HepG2 (cell line): ENCODE results near the gene B4GALT5. TPM values are rescaled to one million over a fixed set of nuclear protein-coding genes. Genes with fewer than 3 reads are reported as not detected.
A peak's percentile ranks its signal among the peaks of the same experiment; 100 is the strongest.

Experiments used
- ATAC-seq: fragments of 200-7000 bp; cut with Tn5 transposase; 3 replicates; pipeline ENCODE4 v1.9.1; 2020; ENCODE audit warnings: mild to moderate bottlenecking, moderate library complexity
- BruUV-seq: library from RNA; stranded (reverse); fragments of 400-500 nt; replicated peaks from 2 replicates; lab custom pipeline; 2021; lab: Mats Ljungman, UMichigan
- CTCF ChIA-PET: fragments of 300-600 bp; formaldehyde crosslinking; extraction: SDS; loops from one replicate; lab custom pipeline; 2021; ENCODE audit warnings: low total read pairs, inconsistent platforms, low intra/inter-chr PET ratio; lab: Yijun Ruan, JAX
- POLR2A ChIA-PET: fragments of 350-600 bp; sonication (Branson Sonifier 250); formaldehyde crosslinking; loops from one replicate; lab custom pipeline; 2020; ENCODE audit warnings: antibody characterized with exemption, inconsistent platforms; lab: Yijun Ruan, JAX
- DNase-seq: peaks from one replicate; pipeline ENCODE4 v3.0.0-alpha.2; 2015; ENCODE audit warnings: low spot score
- FAIRE-seq: peaks from 3 replicates; lab custom pipeline; 2011; peaks lifted over from hg19 to GRCh38; lab: Jason Lieb, UNC
- H2AFZ ChIP-seq: one replicate; pipeline ENCODE4 v1.6.1; 2011; ENCODE audit warnings: low read length, inconsistent platforms
- H3K27ac ChIP-seq: fragments of 300-600 bp; 3 replicates; pipeline ENCODE4 v1.8.0; 2011; ENCODE audit warnings: mixed run types, mild to moderate bottlenecking, mixed read lengths, low read length, inconsistent platforms; ENCODE audit not compliant: insufficient read depth; ENCODE audit errors: extremely low read length
- H3K27me3 ChIP-seq, 2 experiments: fragments of 200-600 bp in 1 of 2; 2 replicates in 1 of 2; 3 replicates in 1 of 2; pipeline versions ENCODE4 v1.6.0 to v1.8.0; 2011; ENCODE audit warnings: low read length in 2 of 2, mild to moderate bottlenecking in 2 of 2, moderate library complexity in 2 of 2, inconsistent platforms in 1 of 2; ENCODE audit not compliant: insufficient read depth in 2 of 2, control insufficient read depth in 1 of 2
- H3K36me3 ChIP-seq, 2 experiments: fragments of 200-600 bp in 1 of 2; replicated peaks in 1 of 2; 2 replicates in 1 of 2; 3 replicates in 1 of 2; pipeline versions ENCODE4 v1.5.1 to v1.8.0; 2011; ENCODE audit warnings: low read length in 2 of 2, inconsistent platforms in 1 of 2; ENCODE audit not compliant: insufficient read depth in 2 of 2, control insufficient read depth in 1 of 2
- H3K4me1 ChIP-seq: 2 replicates; pipeline ENCODE4 v1.5.1; 2012; ENCODE audit warnings: low read length, inconsistent platforms; ENCODE audit not compliant: insufficient read depth
- H3K4me2 ChIP-seq: 2 replicates; pipeline ENCODE4 v1.6.0; 2011; ENCODE audit warnings: low read depth, low read length, inconsistent platforms
- H3K4me3 ChIP-seq, 3 experiments: fragments of 200-600 bp in 1 of 3; sonication (generic), shearing (Covaris generic) in 1 of 3; replicated peaks in 1 of 3; 2 replicates each; pipeline ENCODE4 v1.5.1; 2011 to 2016; ENCODE audit warnings: low read length in 3 of 3, inconsistent platforms in 2 of 3, low read depth in 2 of 3, mild to moderate bottlenecking in 2 of 3, control low read depth in 1 of 3, mixed read lengths in 1 of 3; ENCODE audit not compliant: insufficient read depth in 1 of 3
- H3K79me2 ChIP-seq: one replicate; pipeline ENCODE4 v1.6.1; 2011; ENCODE audit warnings: low read length, inconsistent platforms; ENCODE audit not compliant: insufficient read depth
- H3K9ac ChIP-seq: 2 replicates; pipeline ENCODE4 v1.6.0; 2011; ENCODE audit warnings: mild to moderate bottlenecking, low read depth, low read length, inconsistent platforms; ENCODE audit not compliant: insufficient read depth
- H3K9me3 ChIP-seq: 2 replicates; pipeline ENCODE4 v1.5.1; 2012; ENCODE audit warnings: mild to moderate bottlenecking, low read length
- H4K20me1 ChIP-seq: 2 replicates; pipeline ENCODE4 v1.6.0; 2011; ENCODE audit warnings: inconsistent platforms, mild to moderate bottlenecking, low read length, moderate library complexity; ENCODE audit not compliant: insufficient read depth
- ATF4 ChIP-seq, 2 experiments: fragments of 450-650 bp in 1 of 2; sonication (generic) in 1 of 2; formaldehyde crosslinking; IDR thresholded peaks; 2 replicates each; pipeline versions ENCODE4 v1.5.0 to v1.8.0; 2020 to 2022; ENCODE audit warnings: mild to moderate bottlenecking in 1 of 2, missing genetic modification reagents in 1 of 2
- FOXP1 ChIP-seq, 2 experiments: fragments of 450-650 bp in 1 of 2; IDR thresholded peaks; 2 replicates each; pipeline ENCODE4 v1.6.1; 2017 to 2018; ENCODE audit warnings: antibody characterized with exemption in 1 of 2
- GATAD2A ChIP-seq: IDR thresholded peaks from 2 replicates; pipeline ENCODE4 v1.6.1; 2016
- HNRNPL ChIP-seq: fragments of 200-400 bp; formaldehyde crosslinking; IDR thresholded peaks from 2 replicates; pipeline ENCODE4 v1.6.1; 2017; ENCODE audit warnings: mild to moderate bottlenecking, low read depth, low read length
- IRF2 ChIP-seq: IDR thresholded peaks from 2 replicates; pipeline ENCODE4 v1.6.1; 2018; ENCODE audit warnings: missing genetic modification reagents, missing compliant biosample characterization
- KLF6 ChIP-seq: IDR thresholded peaks from 2 replicates; pipeline ENCODE4 v1.8.0; 2016; ENCODE audit warnings: missing biosample characterization, missing genetic modification reagents
- MEF2D ChIP-seq: sonication (generic); formaldehyde crosslinking; IDR thresholded peaks from 2 replicates; pipeline ENCODE4 v1.5.1; 2020; ENCODE audit warnings: mild to moderate bottlenecking, missing genetic modification reagents
- MIXL1 ChIP-seq: IDR thresholded peaks from 2 replicates; pipeline ENCODE4 v1.6.1; 2016
- MXD3 ChIP-seq: IDR thresholded peaks from 2 replicates; pipeline ENCODE4 v1.6.1; 2016; ENCODE audit warnings: mild to moderate bottlenecking, missing biosample characterization, missing genetic modification reagents
- U2AF2 ChIP-seq: fragments of 200-400 bp; formaldehyde crosslinking; IDR thresholded peaks from 2 replicates; pipeline ENCODE4 v1.6.1; 2017; ENCODE audit warnings: low read depth, mild to moderate bottlenecking, low read length
- ZKSCAN1 ChIP-seq: fragments of 150-350 bp; IDR thresholded peaks from 2 replicates; pipeline ENCODE4 v1.6.1; 2014; ENCODE audit warnings: low read length
- ZNF558 ChIP-seq: sonication (generic); formaldehyde crosslinking; IDR thresholded peaks from 2 replicates; pipeline ENCODE4 v1.9.0; 2022; ENCODE audit warnings: mild to moderate bottlenecking, missing genetic modification reagents, borderline replicate concordance
- ZNF7 ChIP-seq: IDR thresholded peaks from 2 replicates; pipeline ENCODE4 v1.6.1; 2016; ENCODE audit warnings: missing biosample characterization, missing genetic modification reagents
- ZSCAN30 ChIP-seq: sonication (generic); formaldehyde crosslinking; IDR thresholded peaks from 2 replicates; pipeline ENCODE4 v1.5.0; 2020; ENCODE audit warnings: mild to moderate bottlenecking, missing genetic modification reagents
- WGBS: methylation state at CpG from one replicate; pipeline ENCODE4 v1.1.6; 2017; ENCODE audit warnings: low lambda C conversion rate; 5-methylcytosine and 5-hydroxymethylcytosine counted together
- in situ Hi-C: cut with HindIII; loops from 2 replicates; pipeline ENCODE4 v1.10.0; 2017; ENCODE audit warnings: low pct_unique_long_range_greater_than_20kb; ENCODE audit not compliant: extremely low pct_ligation_motif_present
- intact Hi-C: fragments of 100-400 bp; cut with micrococcal nuclease; formaldehyde crosslinking; loops from one replicate; pipeline ENCODE4 v1.10.0; 2022; ENCODE audit not compliant: unreplicated experiment
- polyA plus RNA-seq, 8 experiments: library from polyadenylated mRNA; depleted of rRNA in 3 of 8; stranded (reverse) in 7 of 8; unstranded in 1 of 8; fragments of >200 nt; fragmentation: Illumina TruSeq in 4 of 8; extraction: Trizol in 4 of 8; gene quantifications; 2 replicates each; pipeline versions ENCODE4 v1.2.1 to v1.2.3, GENCODE V29; 2011 to 2016; ENCODE audit warnings: low read depth in 4 of 8, missing spikeins in 1 of 8, mixed read lengths in 1 of 8; ENCODE audit not compliant: insufficient read depth in 1 of 8
- total RNA-seq, 5 experiments: library from RNA; depleted of rRNA; stranded (reverse); fragments of >200 nt; fragmentation: Illumina TruSeq; extraction: Trizol; gene quantifications; 2 replicates each; pipeline ENCODE4 v1.2.3, GENCODE V29; 2016; ENCODE audit warnings: low read depth in 1 of 5
- TF ChIP-seq, protein P1 (sequence below): sonication (generic); formaldehyde crosslinking; IDR thresholded peaks from 2 replicates; pipeline ENCODE4 v1.5.1; 2020; ENCODE audit warnings: mild to moderate bottlenecking, missing genetic modification reagents, borderline replicate concordance
- TF ChIP-seq, protein P2 (sequence below): IDR thresholded peaks from 2 replicates; pipeline ENCODE4 v1.4.0; 2020; ENCODE audit warnings: mild to moderate bottlenecking, missing genetic modification reagents
- TF ChIP-seq, protein P3 (sequence below): sonication (generic); formaldehyde crosslinking; IDR thresholded peaks from 2 replicates; pipeline ENCODE4 v1.4.0; 2020; ENCODE audit warnings: missing genetic modification reagents, borderline replicate concordance

The B4GALT5 gene
- total and polyA plus RNA-seq, 2 of the 13 experiments (the other 11 are each of a cell fraction or from before 2014, with no cell fraction given), result 27.3 to 30.9 TPM

- POLR2A ChIA-PET, result no interaction called here
- Histone ChIP-seq H3K4me1 (peaks cover 43% of the 10 kb centered on the region), H2AFZ (no peak overlapping the region), H3K4me2 (no peak overlapping the region), H3K79me2 (no peaks in the 10 kb centered on the region), H3K9ac (no peak overlapping the region), H3K36me3 (no peaks in the 10 kb centered on the region), H3K27ac (no peak overlapping the region), H3K9me3 (no peaks in the 10 kb centered on the region), H3K27me3 (no peaks in the 10 kb centered on the region; a peak in 1 of 5 replicates), H3K4me3 (no peak overlapping the region), H4K20me1 (no peaks in the 10 kb centered on the region)
- CTCF ChIA-PET, result interaction anchor here (0.7 kb wide), 1 partner anchor 119 kb away, joined by 4 read pairs; no protein-coding TSS in a partner anchor
- in situ Hi-C loops (no loop called here), intact Hi-C loops (no loop called here)
- DNase-seq (no peak), FAIRE-seq (no peak), ATAC-seq (no peak)
- TF ChIP-seq KLF6 (CRISPR knock-in tag), result no peak
- TF ChIP-seq GATAD2A (CRISPR knock-in tag), result peak; percentile 20; the same call in 1 of the 2 replicates
- TF ChIP-seq, protein P1, sequence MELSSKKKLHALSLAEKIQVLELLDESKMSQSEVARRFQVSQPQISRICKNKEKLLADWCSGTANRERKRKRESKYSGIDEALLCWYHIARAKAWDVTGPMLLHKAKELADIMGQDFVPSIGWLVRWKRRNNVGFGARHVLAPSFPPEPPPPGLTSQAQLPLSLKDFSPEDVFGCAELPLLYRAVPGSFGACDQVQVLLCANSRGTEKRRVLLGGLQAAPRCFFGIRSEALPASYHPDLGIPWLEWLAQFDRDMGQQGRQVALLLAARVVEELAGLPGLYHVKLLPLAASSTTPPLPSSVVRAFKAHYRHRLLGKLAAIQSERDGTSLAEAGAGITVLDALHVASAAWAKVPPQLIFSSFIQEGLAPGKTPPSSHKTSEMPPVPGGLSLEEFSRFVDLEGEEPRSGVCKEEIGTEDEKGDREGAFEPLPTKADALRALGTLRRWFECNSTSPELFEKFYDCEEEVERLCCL, result no peak
- TF ChIP-seq FOXP1 (IDR thresholded peaks at IDR 0.05), result no peak
- TF ChIP-seq FOXP1 (CRISPR knock-in tag; IDR thresholded peaks at IDR 0.05), result no peak
- 0 out of 2 replicates have a peak, but pooled peaks have one; percentile 6 for TF ChIP-seq IRF2 (CRISPR knock-in tag)
- no peak for TF ChIP-seq ZNF7
- TF ChIP-seq ATF4 (CRISPR knock-in tag; IDR thresholded peaks at IDR 0.05), result peak in 1 of 2 experiments; percentile 50; a peak in 1 of 4 replicates
- TF ChIP-seq ZKSCAN1, result peak; percentile 74; the same call in 1 of the 2 replicates
- no peak for TF ChIP-seq ZNF558
- no peak for TF ChIP-seq MXD3
- no peak; the same call in 1 of the 2 replicates for TF ChIP-seq MIXL1 (CRISPR knock-in tag)
- no peak for TF ChIP-seq U2AF2
- no peak for TF ChIP-seq MEF2D (CRISPR knock-in tag)
- TF ChIP-seq, protein P2, sequence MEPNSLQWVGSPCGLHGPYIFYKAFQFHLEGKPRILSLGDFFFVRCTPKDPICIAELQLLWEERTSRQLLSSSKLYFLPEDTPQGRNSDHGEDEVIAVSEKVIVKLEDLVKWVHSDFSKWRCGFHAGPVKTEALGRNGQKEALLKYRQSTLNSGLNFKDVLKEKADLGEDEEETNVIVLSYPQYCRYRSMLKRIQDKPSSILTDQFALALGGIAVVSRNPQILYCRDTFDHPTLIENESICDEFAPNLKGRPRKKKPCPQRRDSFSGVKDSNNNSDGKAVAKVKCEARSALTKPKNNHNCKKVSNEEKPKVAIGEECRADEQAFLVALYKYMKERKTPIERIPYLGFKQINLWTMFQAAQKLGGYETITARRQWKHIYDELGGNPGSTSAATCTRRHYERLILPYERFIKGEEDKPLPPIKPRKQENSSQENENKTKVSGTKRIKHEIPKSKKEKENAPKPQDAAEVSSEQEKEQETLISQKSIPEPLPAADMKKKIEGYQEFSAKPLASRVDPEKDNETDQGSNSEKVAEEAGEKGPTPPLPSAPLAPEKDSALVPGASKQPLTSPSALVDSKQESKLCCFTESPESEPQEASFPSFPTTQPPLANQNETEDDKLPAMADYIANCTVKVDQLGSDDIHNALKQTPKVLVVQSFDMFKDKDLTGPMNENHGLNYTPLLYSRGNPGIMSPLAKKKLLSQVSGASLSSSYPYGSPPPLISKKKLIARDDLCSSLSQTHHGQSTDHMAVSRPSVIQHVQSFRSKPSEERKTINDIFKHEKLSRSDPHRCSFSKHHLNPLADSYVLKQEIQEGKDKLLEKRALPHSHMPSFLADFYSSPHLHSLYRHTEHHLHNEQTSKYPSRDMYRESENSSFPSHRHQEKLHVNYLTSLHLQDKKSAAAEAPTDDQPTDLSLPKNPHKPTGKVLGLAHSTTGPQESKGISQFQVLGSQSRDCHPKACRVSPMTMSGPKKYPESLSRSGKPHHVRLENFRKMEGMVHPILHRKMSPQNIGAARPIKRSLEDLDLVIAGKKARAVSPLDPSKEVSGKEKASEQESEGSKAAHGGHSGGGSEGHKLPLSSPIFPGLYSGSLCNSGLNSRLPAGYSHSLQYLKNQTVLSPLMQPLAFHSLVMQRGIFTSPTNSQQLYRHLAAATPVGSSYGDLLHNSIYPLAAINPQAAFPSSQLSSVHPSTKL (CRISPR knock-in tag), result peak; percentile 5; the same call in 1 of the 2 replicates
- TF ChIP-seq HNRNPL, result no peak
- no peak for TF ChIP-seq ZSCAN30
- TF ChIP-seq, protein P3, sequence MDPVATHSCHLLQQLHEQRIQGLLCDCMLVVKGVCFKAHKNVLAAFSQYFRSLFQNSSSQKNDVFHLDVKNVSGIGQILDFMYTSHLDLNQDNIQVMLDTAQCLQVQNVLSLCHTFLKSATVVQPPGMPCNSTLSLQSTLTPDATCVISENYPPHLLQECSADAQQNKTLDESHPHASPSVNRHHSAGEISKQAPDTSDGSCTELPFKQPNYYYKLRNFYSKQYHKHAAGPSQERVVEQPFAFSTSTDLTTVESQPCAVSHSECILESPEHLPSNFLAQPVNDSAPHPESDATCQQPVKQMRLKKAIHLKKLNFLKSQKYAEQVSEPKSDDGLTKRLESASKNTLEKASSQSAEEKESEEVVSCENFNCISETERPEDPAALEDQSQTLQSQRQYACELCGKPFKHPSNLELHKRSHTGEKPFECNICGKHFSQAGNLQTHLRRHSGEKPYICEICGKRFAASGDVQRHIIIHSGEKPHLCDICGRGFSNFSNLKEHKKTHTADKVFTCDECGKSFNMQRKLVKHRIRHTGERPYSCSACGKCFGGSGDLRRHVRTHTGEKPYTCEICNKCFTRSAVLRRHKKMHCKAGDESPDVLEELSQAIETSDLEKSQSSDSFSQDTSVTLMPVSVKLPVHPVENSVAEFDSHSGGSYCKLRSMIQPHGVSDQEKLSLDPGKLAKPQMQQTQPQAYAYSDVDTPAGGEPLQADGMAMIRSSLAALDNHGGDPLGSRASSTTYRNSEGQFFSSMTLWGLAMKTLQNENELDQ (CRISPR knock-in tag), result no peak
- BruUV-seq, result no TSS peak
- WGBS, result 31% methylated on average over 4 of the region's 4 CpGs
These were observed 13.8 kb upstream of the B4GALT5 start for GRCh38 chr20:49727478-49727877.
